ENCODE data around the gene IMPDH1.

- TF ChIP-seq, protein P1, sequence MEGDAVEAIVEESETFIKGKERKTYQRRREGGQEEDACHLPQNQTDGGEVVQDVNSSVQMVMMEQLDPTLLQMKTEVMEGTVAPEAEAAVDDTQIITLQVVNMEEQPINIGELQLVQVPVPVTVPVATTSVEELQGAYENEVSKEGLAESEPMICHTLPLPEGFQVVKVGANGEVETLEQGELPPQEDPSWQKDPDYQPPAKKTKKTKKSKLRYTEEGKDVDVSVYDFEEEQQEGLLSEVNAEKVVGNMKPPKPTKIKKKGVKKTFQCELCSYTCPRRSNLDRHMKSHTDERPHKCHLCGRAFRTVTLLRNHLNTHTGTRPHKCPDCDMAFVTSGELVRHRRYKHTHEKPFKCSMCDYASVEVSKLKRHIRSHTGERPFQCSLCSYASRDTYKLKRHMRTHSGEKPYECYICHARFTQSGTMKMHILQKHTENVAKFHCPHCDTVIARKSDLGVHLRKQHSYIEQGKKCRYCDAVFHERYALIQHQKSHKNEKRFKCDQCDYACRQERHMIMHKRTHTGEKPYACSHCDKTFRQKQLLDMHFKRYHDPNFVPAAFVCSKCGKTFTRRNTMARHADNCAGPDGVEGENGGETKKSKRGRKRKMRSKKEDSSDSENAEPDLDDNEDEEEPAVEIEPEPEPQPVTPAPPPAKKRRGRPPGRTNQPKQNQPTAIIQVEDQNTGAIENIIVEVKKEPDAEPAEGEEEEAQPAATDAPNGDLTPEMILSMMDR (conservative IDR thresholded peaks at IDR 0.05; ENCODE audit: low read length): no peak
- TF ChIP-seq EZH2phosphoT487 (IDR thresholded peaks at IDR 0.05; ENCODE audit: borderline replicate concordance): no peak
These were observed 32.6 kb upstream of the IMPDH1 start for GRCh38 chr7:128442356-128442755.

Measured in Loucy (cell line).